ENCODE results near the gene CBX1. TPM values are rescaled to one million over a fixed set of nuclear protein-coding genes. Genes with fewer than 3 reads are reported as not detected.
A peak's percentile ranks its signal among the peaks of the same experiment; 100 is the strongest.

Gene CBX1
- total RNA-seq, 1 donor from 2014 or later, result 78.6 TPM

- Histone ChIP-seq H3K27me3 (ENCODE audit: control insufficient read depth, insufficient read depth, low read length) (no peaks in the 10 kb centered on the region), H3K4me3 (ENCODE audit: low read depth, low read length) (no peak overlapping the region), H3K36me3 (ENCODE audit: control insufficient read depth, insufficient read depth, low read length) (no peaks in the 10 kb centered on the region)
- no peak for TF ChIP-seq CTCF (IDR thresholded peaks at IDR 0.05; ENCODE audit: insufficient read depth, low read length, poor library complexity, severe bottlenecking)
- peak; percentile 56 for DNase-seq (ENCODE audit: low read depth)
Observed at GRCh38 chr17:48127371-48128051, 26.2 kb upstream of the CBX1 start.

- Histone ChIP-seq H3K4me3 (ENCODE audit: low read depth, low read length) (no peak overlapping the region), H3K27me3 (ENCODE audit: control insufficient read depth, insufficient read depth, low read length) (no peaks in the 10 kb centered on the region), H3K36me3 (ENCODE audit: control insufficient read depth, insufficient read depth, low read length) (peaks cover 1% of the 10 kb centered on the region)
- no peak for DNase-seq (ENCODE audit: low read depth)
- no peak for TF ChIP-seq CTCF (IDR thresholded peaks at IDR 0.05; ENCODE audit: insufficient read depth, low read length, poor library complexity, severe bottlenecking)
Observed at GRCh38 chr17:48126532-48126850, 25.2 kb upstream of the CBX1 start.

- Histone ChIP-seq H3K36me3 (ENCODE audit: control insufficient read depth, insufficient read depth, low read length) (peaks cover 1% of the 10 kb centered on the region), H3K4me3 (ENCODE audit: low read depth, low read length) (no peak overlapping the region), H3K27me3 (ENCODE audit: control insufficient read depth, insufficient read depth, low read length) (no peaks in the 10 kb centered on the region)
- TF ChIP-seq CTCF (IDR thresholded peaks at IDR 0.05; ENCODE audit: insufficient read depth, low read length, poor library complexity, severe bottlenecking), result no peak
- no peak for DNase-seq (ENCODE audit: low read depth)
Observed at GRCh38 chr17:48125829-48126531, 24.7 kb upstream of the CBX1 start.

- DNase-seq (ENCODE audit: low read depth), result no peak
- Histone ChIP-seq H3K36me3 (ENCODE audit: control insufficient read depth, insufficient read depth, low read length) (peaks cover 1% of the 10 kb centered on the region), H3K4me3 (ENCODE audit: low read depth, low read length) (no peak overlapping the region), H3K27me3 (ENCODE audit: control insufficient read depth, insufficient read depth, low read length) (no peaks in the 10 kb centered on the region)
- TF ChIP-seq CTCF (IDR thresholded peaks at IDR 0.05; ENCODE audit: insufficient read depth, low read length, poor library complexity, severe bottlenecking), result no peak
Observed at GRCh38 chr17:48123776-48124388, 22.6 kb upstream of the CBX1 start.

GRCh38 chr17:48123111-48123510, 21.8 kb upstream of the CBX1 start:
- no peak for TF ChIP-seq CTCF (IDR thresholded peaks at IDR 0.05; ENCODE audit: insufficient read depth, low read length, poor library complexity, severe bottlenecking)
- H3K36me3 ChIP-seq (ENCODE audit: control insufficient read depth, insufficient read depth, low read length), result peaks cover 1% of the 10 kb centered on the region
- no peak for DNase-seq (ENCODE audit: low read depth)

More at GRCh38 chr17:48123111-48123510, 21.8 kb upstream of the CBX1 start:
- no peaks in the 10 kb centered on the region for H3K27me3 ChIP-seq (ENCODE audit: control insufficient read depth, insufficient read depth, low read length)
- H3K4me3 ChIP-seq (ENCODE audit: low read depth, low read length), result no peak overlapping the region

Measured in kidney epithelial cell (primary cell).